ENCODE measurements around the gene GPC6.

DNA sequence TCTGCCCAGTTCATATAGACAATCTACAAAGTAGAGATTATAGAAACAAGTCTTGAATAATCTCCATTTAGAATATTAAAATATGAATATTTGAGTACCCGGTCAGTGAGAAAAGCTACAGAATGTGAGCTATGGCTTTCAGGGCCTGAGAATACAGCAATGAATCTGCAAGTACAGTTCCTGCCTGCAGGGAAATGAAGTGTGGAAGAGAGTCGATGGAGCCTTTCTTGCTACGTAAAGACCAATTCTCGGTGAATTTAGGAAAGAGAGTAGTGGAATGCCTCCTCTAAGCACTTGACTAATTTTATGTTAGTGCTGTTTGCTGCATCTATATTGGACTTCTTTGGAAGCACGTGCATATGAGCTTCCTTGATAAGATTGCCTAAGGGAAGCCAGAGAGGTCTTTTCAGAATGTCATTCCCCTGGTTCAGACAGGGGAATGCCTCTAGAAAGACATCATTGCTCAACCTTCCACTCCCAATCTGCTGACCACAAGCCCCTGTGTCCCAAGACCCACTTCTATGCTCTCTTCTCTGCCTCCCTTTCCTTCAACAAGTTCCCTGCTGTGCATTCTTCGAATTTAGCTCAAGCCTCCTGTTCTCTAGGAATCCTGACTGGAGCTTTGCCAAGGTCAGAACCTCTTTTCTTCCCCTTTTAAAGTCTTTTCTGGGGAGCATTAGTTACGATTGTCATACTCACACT, 41.9 kb downstream of the GPC6 start:
- TF ChIP-seq, protein P1, sequence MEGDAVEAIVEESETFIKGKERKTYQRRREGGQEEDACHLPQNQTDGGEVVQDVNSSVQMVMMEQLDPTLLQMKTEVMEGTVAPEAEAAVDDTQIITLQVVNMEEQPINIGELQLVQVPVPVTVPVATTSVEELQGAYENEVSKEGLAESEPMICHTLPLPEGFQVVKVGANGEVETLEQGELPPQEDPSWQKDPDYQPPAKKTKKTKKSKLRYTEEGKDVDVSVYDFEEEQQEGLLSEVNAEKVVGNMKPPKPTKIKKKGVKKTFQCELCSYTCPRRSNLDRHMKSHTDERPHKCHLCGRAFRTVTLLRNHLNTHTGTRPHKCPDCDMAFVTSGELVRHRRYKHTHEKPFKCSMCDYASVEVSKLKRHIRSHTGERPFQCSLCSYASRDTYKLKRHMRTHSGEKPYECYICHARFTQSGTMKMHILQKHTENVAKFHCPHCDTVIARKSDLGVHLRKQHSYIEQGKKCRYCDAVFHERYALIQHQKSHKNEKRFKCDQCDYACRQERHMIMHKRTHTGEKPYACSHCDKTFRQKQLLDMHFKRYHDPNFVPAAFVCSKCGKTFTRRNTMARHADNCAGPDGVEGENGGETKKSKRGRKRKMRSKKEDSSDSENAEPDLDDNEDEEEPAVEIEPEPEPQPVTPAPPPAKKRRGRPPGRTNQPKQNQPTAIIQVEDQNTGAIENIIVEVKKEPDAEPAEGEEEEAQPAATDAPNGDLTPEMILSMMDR (conservative IDR thresholded peaks at IDR 0.05; ENCODE audit: low read length): no peak
- no peak for TF ChIP-seq EZH2phosphoT487 (IDR thresholded peaks at IDR 0.05; ENCODE audit: borderline replicate concordance)
